ENCODE results near the gene GPX4. TPM values are rescaled to one million over a fixed set of nuclear protein-coding genes. Genes with fewer than 3 reads are reported as not detected.

GPX4 gene
- polyA plus RNA-seq, 1 donor from 2014 or later, result 713 TPM

GRCh38 chr19:1067341-1067957 is 36.3 kb upstream of the GPX4 start:
- H2AFZ ChIP-seq (ENCODE audit: low read depth, low read length), result no peak overlapping the region
- H3K4me2 ChIP-seq (ENCODE audit: low read length), result no peak overlapping the region

More at GRCh38 chr19:1067341-1067957, 36.3 kb upstream of the GPX4 start:
- H3K27me3 ChIP-seq (ENCODE audit: insufficient read depth, low read depth, low read length), result peaks cover 51% of the 10 kb centered on the region
- no peaks in the 10 kb centered on the region for H3K79me2 ChIP-seq (replicated peaks; ENCODE audit: insufficient read depth, low read length)
- H3K9me2 ChIP-seq (ENCODE audit: insufficient read depth, low read length), result no peaks in the 10 kb centered on the region
- no peaks in the 10 kb centered on the region for H3K9me3 ChIP-seq (ENCODE audit: low read length)
- no peak overlapping the region for H3K4me3 ChIP-seq (ENCODE audit: low read length)
- no peaks in the 10 kb centered on the region for H3K36me3 ChIP-seq (ENCODE audit: insufficient read depth, low read length)
- H3F3A ChIP-seq (ENCODE audit: insufficient read depth, low read length, poor library complexity, severe bottlenecking), result no peaks in the 10 kb centered on the region
- no peak overlapping the region for H3K9ac ChIP-seq (ENCODE audit: low read length)
- H3K27ac ChIP-seq (ENCODE audit: low read length), result no peak overlapping the region
- TF ChIP-seq EZH2 (IDR thresholded peaks at IDR 0.05; ENCODE audit: borderline replicate concordance, insufficient read depth, low read length, poor library complexity, severe bottlenecking), result no peak
- no peak for TF ChIP-seq EP300 (conservative IDR thresholded peaks at IDR 0.05; ENCODE audit: poor library complexity, severe bottlenecking)
- no peak for TF ChIP-seq REST (IDR thresholded peaks at IDR 0.05; ENCODE audit: borderline replicate concordance)
- no peak for TF ChIP-seq TAF1 (IDR thresholded peaks at IDR 0.05; ENCODE audit: low read depth)
- TF ChIP-seq POLR2AphosphoS5 (IDR thresholded peaks at IDR 0.05), result no peak
- TF ChIP-seq SMC3 (conservative IDR thresholded peaks at IDR 0.05; ENCODE audit: poor library complexity), result no peak
- TF ChIP-seq CTCF (IDR thresholded peaks at IDR 0.05; ENCODE audit: poor library complexity, severe bottlenecking), result no peak
- TF ChIP-seq MXI1 (conservative IDR thresholded peaks at IDR 0.05; ENCODE audit: poor library complexity, severe bottlenecking), result no peak
- no peak for TF ChIP-seq RAD21 (conservative IDR thresholded peaks at IDR 0.05)
- no peaks in the 10 kb centered on the region for H4K20me1 ChIP-seq (ENCODE audit: insufficient read depth)
